Omental fat pad (tissue), 4 donors: ENCODE measurements around the gene KCNG2. TPM values are rescaled to one million over a fixed set of nuclear protein-coding genes. Genes with fewer than 3 reads are reported as not detected.
"Not testable (repeated sequence)": the region's sequence is repeated elsewhere in the genome, so short reads cannot be mapped to it uniquely, and the experiment has no call there.

Source experiments
- ATAC-seq: fragments of 150-250 bp; one replicate; pipeline ENCODE4 v1.9.1; 2016; ENCODE audit warnings: mild to moderate bottlenecking, moderate library complexity; ENCODE audit not compliant: low FRiP score
- DNase-seq: peaks from one replicate; pipeline ENCODE4 v3.0.0-alpha.2; 2019; ENCODE audit warnings: low spot score
- total RNA-seq, 4 donors: library from RNA; depleted of rRNA; stranded (reverse); fragments of >200 nt; gene quantifications; one replicate each; pipeline ENCODE4 v1.1.0, GENCODE V29; 2016
- TF ChIP-seq, protein P1 (sequence below), 3 donors: fragments of 450-650 bp; IDR thresholded peaks; one replicate each; pipeline ENCODE4 v1.5.1; 2016 to 2017; ENCODE audit warnings: antibody characterized with exemption in 3 of 3, mild to moderate bottlenecking in 3 of 3, moderate library complexity in 2 of 3

The KCNG2 gene
- total RNA-seq, 4 donors from 2014 or later = 0.75 to 2.4 (median 0.96) TPM; not detected in 1

DNA sequence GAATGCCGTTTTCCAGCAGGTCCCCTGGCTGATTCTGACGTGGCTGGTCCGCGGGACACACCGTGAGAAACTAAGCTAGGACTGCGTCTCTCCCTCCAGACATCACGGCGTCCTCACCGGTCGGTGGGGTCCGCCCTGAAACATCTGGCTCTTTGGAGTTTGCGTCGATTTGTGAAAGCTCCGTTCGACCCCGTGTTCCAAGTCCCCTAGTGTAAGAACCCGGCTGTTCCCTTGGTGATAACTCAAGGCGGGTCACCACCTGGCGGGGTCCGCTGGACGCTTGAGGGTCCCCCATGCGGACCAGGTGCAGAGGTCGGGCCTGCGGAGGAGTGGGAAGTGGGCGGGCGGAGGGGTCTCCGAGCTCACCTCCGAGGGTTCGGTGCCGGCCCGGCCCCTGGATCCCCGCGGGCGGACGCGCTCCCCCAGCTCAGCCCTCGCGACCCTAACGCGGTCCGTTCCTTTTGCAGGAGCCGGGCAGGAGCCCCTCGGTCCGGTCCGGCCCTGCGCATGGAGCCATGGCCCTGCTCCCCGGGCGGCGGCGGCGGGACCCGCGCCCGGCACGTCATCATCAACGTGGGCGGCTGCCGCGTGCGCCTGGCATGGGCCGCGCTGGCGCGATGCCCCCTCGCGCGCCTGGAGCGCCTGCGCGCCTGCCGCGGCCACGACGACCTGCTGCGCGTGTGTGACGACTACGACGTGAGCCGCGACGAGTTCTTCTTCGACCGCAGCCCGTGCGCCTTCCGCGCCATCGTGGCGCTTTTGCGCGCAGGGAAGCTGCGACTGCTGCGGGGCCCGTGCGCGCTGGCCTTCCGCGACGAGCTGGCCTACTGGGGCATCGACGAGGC is 65.6 kb downstream of the KCNG2 start:
- TF ChIP-seq, protein P1, sequence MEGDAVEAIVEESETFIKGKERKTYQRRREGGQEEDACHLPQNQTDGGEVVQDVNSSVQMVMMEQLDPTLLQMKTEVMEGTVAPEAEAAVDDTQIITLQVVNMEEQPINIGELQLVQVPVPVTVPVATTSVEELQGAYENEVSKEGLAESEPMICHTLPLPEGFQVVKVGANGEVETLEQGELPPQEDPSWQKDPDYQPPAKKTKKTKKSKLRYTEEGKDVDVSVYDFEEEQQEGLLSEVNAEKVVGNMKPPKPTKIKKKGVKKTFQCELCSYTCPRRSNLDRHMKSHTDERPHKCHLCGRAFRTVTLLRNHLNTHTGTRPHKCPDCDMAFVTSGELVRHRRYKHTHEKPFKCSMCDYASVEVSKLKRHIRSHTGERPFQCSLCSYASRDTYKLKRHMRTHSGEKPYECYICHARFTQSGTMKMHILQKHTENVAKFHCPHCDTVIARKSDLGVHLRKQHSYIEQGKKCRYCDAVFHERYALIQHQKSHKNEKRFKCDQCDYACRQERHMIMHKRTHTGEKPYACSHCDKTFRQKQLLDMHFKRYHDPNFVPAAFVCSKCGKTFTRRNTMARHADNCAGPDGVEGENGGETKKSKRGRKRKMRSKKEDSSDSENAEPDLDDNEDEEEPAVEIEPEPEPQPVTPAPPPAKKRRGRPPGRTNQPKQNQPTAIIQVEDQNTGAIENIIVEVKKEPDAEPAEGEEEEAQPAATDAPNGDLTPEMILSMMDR (IDR thresholded peaks at IDR 0.05) = no peak
- no peak for DNase-seq
- ATAC-seq = no peak

DNA sequence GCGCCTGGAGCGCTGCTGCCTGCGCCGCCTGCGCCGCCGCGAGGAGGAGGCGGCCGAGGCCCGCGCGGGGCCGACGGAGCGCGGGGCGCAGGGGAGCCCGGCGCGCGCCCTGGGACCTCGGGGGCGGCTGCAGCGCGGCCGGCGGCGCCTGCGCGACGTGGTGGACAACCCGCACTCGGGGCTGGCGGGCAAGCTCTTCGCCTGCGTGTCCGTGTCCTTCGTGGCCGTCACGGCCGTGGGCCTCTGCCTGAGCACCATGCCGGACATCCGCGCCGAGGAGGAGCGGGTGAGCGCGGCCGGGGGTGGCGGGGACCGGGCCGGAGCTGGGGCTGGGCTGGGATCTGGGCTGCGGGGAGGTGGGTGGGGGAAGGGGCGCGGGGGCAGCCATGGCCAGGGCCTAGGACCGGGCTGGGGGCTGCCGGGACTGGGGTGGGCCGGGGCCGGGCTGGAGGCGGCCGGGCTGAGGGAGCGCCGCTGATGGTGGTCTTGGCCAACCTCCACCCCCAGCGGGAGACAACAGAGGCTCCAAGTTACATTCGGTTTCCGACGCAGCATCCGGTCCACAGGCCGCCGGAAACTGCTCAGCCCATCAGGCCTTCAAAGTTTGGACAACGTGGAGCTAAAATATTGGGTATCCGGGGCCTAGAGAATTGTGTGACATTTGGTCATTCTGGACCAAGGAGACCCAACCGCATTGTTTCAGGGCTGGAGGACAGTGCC is 66.4 kb downstream of the KCNG2 start:
- ATAC-seq = no peak

DNA sequence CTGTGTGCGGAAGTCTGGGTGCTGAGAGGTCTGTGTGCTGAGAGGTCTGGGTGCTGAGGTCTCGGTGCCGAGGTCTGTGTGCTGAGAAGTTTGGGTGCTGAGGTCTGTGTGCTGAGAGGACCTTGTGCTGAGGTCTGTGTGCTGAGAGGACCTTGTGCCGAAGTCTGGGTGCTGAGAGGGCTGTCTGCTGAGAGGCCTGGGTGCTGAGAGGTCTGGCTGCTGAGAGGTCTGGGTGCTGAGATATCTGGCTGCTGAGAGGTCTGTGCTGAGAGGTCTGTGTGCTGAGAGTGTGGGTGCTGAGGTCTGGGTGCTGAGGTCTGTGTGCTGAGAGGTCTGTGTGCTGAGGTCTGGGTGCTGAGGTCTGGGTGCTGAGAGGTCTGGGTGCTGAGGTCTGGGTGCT is 67.2 kb downstream of the KCNG2 start:
- ATAC-seq, DNase-seq: not testable (repeated sequence)

More for the DNA sequence above, 66.4 kb downstream of the KCNG2 start:
- TF ChIP-seq, protein P1 (IDR thresholded peaks at IDR 0.05) = no peak
- DNase-seq = no peak

- not testable (repeated sequence) for ATAC-seq, DNase-seq
Observed at GRCh38 chr18:79865951-79866350, 68.2 kb downstream of the KCNG2 start.

DNA sequence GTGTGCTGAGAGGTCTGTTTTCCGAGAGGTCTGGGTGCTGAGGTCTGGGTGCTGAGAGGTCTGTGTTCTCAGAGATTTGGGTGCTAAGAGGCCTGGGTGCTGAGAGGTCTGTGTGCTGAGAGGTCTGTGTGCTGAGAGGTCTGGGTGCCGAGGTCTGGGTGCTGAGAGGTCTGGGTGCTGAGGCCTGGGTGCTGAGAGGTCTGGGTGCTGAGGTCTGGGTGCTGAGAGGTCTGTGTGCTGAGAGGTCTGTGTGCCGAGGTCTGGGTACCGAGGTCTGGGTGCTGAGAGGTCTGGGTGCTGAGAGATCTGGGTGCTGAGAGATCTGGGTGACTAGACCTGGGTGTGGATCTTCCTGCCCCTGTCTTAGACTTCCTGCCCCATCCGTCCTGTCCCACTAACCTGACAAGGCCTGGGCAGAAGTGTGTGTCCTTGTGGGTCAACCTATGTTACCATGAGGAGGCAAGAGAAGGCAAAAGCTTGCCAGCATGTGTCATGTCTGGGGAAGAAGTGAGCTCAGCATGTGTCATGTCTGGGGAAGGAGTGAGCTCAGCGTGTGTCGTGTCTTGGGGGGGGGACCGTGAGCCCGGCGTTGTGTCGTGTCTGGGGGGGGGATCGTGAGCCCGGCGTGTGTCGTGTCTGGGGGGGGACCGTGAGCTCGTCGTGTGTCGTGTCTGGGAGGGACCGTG is 69.3 kb downstream of the KCNG2 start:
- ATAC-seq = no peak
- TF ChIP-seq, protein P1 (IDR thresholded peaks at IDR 0.05) = no peak
- DNase-seq = no peak

GRCh38 chr18:79867666-79868065 is 69.9 kb downstream of the KCNG2 start:
- no peak for DNase-seq
- no peak for ATAC-seq
- TF ChIP-seq, protein P1 (IDR thresholded peaks at IDR 0.05) = no peak

DNA sequence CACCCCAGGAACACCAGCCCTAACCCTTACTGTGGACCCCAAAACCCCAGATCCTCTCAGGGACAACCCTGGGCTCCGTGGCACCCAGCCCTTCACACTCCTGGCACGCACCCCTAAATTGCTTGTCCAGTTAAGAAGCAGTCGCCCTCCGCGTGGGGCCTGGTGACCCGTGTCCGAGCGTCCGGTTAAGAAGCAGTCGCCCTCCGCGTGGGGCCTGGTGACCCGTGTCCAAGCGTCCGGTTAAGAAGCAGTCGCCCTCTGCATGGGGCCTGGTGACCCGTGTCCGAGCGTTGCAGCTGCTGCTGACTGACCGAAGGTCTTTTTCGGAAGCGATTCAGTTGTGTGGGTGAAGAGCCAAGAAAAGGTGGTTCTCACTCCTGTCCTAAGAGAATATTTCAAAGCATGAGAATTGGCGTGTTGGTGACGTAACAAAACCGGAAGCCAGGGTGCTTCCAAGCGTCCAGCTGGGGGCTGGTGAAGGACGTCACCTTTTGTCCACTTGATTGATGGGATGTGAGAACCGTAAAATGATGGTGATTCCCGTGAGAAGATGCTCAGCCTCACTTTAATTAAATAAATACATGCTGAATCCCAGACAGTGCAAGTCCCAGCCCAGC is 70.5 kb downstream of the KCNG2 start:
- no peak for DNase-seq
- TF ChIP-seq, protein P1 (IDR thresholded peaks at IDR 0.05) = no peak
- ATAC-seq = no peak
